ENCODE measurements around the gene DGLUCY. TPM values are rescaled to one million over a fixed set of nuclear protein-coding genes. Genes with fewer than 3 reads are reported as not detected.

The DGLUCY gene
- total and polyA plus RNA-seq, 2 of the 8 experiments (the other 6 are each of a cell fraction or from before 2014, with no cell fraction given): 24.9 to 31.8 TPM

DNA sequence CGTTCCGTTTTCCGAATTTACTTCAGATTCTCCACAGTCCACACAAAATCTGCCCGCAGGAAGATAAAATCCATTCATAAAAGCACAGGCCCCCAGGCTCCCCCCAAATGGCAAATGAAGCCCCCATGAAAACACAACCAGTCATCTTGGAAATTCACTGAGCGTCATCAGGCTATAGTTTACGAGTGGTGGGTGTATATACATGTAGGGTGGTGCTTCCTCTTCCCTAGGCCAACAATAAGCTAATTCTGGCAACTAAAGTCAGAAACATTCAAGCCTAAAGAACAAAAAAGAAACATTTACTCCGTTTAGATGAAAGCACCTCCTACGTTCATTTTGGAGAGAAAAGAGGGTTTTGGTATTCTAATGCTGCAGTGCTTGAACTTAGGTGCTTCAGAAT, 124.8 kb downstream of the DGLUCY start:
- H3K79me1 ChIP-seq (ENCODE audit: low read depth, low read length): no peaks in the 10 kb centered on the region
- no peak overlapping the region for H2BK120ac ChIP-seq (replicated peaks; ENCODE audit: low read depth, low read length)

More for the DNA sequence above, 124.8 kb downstream of the DGLUCY start:
- H4K20me1 ChIP-seq (replicated peaks in 1 of 2; ENCODE audit: control insufficient read depth in 1 of 2, insufficient read depth in 2 of 2, low read length in 2 of 2): no peaks in the 10 kb centered on the region
- no peak for DNase-seq (ENCODE audit: low read depth in 1 of 2, low spot score in 2 of 2)
- no peak overlapping the region for H3K4me3 ChIP-seq (ENCODE audit: extremely low read depth in 1 of 4, insufficient read depth in 2 of 4, low read depth in 3 of 4, low read length in 4 of 4)
- no peaks in the 10 kb centered on the region for H3K36me3 ChIP-seq (ENCODE audit: control insufficient read depth in 2 of 4, insufficient read depth in 4 of 4, low read length in 3 of 4)
- no peak overlapping the region for H2BK20ac ChIP-seq (ENCODE audit: low read length)
- H2BK12ac ChIP-seq (ENCODE audit: low read depth, low read length): no peak overlapping the region
- no peak overlapping the region for H2AK5ac ChIP-seq (ENCODE audit: low read depth, low read length)
- H4K91ac ChIP-seq (replicated peaks; ENCODE audit: insufficient read length, low read length): no peak overlapping the region
- H3K4me1 ChIP-seq (replicated peaks in 1 of 4; ENCODE audit: control insufficient read depth in 3 of 4, insufficient read depth in 4 of 4, low read length in 3 of 4): no peaks in the 10 kb centered on the region
- TF ChIP-seq KDM4A (IDR thresholded peaks at IDR 0.05; ENCODE audit: low read depth, low read length, severe bottlenecking) (no peak), RNF2 (IDR thresholded peaks at IDR 0.05; ENCODE audit: borderline replicate concordance, low read depth, low read length, missing control alignments, poor library complexity, severe bottlenecking) (no peak), KDM1A (IDR thresholded peaks at IDR 0.05; ENCODE audit: borderline replicate concordance, low read length) (no peak)
- no peak overlapping the region for H2BK15ac ChIP-seq (ENCODE audit: low read length)
- no peak for FAIRE-seq
- H3K14ac ChIP-seq (ENCODE audit: insufficient read length): no peak overlapping the region
- no peak overlapping the region for H3K4me2 ChIP-seq (ENCODE audit: insufficient read depth in 1 of 2, low read depth in 2 of 2, low read length in 2 of 2)
- H2BK5ac ChIP-seq (ENCODE audit: low read depth, low read length): no peak overlapping the region
- peaks cover 0 to 5% of the 10 kb centered on the region in 2 experiments; a peak in 1 of 4 replicates for H3K9me3 ChIP-seq (ENCODE audit: insufficient read depth in 2 of 2, low read depth in 1 of 2, low read length in 1 of 2)
- no peak overlapping the region for H3K23ac ChIP-seq (ENCODE audit: insufficient read length)
- H3K18ac ChIP-seq (ENCODE audit: extremely low read depth, low read length): no peak overlapping the region
- no peak overlapping the region for H3K9ac ChIP-seq (replicated peaks in 1 of 4; ENCODE audit: extremely low read depth in 1 of 4, low read depth in 3 of 4, low read length in 3 of 4)
- no peak overlapping the region for H4K5ac ChIP-seq (ENCODE audit: insufficient read length, low read depth, low read length)
- WGBS, 2 experiments (ENCODE audit: extremely low coverage in 1 of 2, insufficient coverage in 1 of 2, insufficient read length in 1 of 2, insufficient replicate concordance in 2 of 2, low coverage in 1 of 2, low lambda C conversion rate in 2 of 2, missing lambda C conversion rate in 1 of 2): 81% methylated on average over 8 of the region's 8 CpGs; no CpG with 5 or more reads in 1 of the 2 experiments
- H4K8ac ChIP-seq (ENCODE audit: extremely low read depth, insufficient read depth, low read length): no peak overlapping the region
- no peak overlapping the region for H3K56ac ChIP-seq (replicated peaks; ENCODE audit: insufficient read length, low read depth, low read length)
- CTCF ChIA-PET (ENCODE audit: partially characterized antibody): interaction anchor here (0.9 to 1.5 kb wide), 5 partner anchors 10 to 61 kb away, joined by 3 to 5 read pairs (median 3); no protein-coding TSS in a partner anchor
- H3K27me3 ChIP-seq (replicated peaks in 1 of 4; ENCODE audit: control insufficient read depth in 3 of 4, extremely low read depth in 1 of 4, insufficient read depth in 3 of 4, low read length in 3 of 4): 0 out of 7 replicates have a peak, but pooled peaks cover 0 to 2% (median 0%) of the 10 kb centered on the region in 4 experiments
- no peak overlapping the region for H2AFZ ChIP-seq (ENCODE audit: low read length)
- H3K23me2 ChIP-seq (ENCODE audit: low read depth, low read length): peaks cover 2% of the 10 kb centered on the region; the same call in 1 of the 2 replicates
- no peak overlapping the region for H3K4ac ChIP-seq (replicated peaks; ENCODE audit: insufficient read length, low read depth, low read length)
- no peaks in the 10 kb centered on the region for H3K79me2 ChIP-seq (ENCODE audit: control insufficient read depth in 1 of 2, insufficient read depth in 2 of 2, low read length in 2 of 2)
- POLR2A ChIA-PET (ENCODE audit: partially characterized antibody): no interaction called here
- H3K27ac ChIP-seq (ENCODE audit: low read depth, low read length): no peak overlapping the region
